ENCODE measurements around the gene MPP2.

MPP2 gene

DNA sequence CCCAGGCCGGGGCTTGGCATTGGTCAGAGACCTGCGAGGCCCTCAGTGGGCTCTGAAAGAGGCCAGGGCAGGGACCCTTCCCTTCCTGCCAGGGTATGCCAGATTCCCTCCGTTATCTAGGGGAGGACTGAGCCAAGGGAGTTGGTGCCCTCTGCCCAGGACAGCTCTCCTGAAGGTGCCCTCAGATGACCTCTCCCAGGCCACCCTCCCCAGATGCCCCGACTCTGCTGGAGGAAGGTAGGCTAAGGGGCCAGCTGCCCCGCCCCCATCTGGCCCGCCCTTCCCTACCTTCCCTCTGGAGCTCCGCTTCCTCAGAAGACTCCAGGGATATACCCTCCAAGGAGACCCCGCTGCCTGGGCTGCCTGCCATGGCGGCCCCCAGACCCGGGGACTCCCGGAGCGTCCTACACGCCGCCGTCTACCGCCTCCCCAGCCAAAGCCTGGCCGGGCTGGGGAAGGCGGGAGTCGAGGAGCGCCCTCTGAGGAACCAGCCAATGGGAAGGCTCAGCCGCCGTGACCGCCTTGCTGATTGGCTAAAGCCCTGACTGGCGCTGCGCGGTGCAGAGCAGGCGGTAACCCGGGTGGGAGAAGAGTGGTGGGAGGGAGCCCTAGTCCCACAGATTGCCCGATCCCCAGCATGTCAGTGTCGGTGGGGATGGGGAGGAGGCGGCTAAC lies 7.0 kb downstream of the MPP2 start (continued):
- TF ChIP-seq ZNF132 (tag by site-specific recombination; IDR thresholded peaks at IDR 0.05; ENCODE audit: borderline replicate concordance) (no peak), ZNF341 (tag by site-specific recombination; IDR thresholded peaks at IDR 0.05; ENCODE audit: low read depth) (peak; percentile 83), ZNF248 (tag by site-specific recombination; IDR thresholded peaks at IDR 0.05) (no peak), ZSCAN23 (tag by site-specific recombination; IDR thresholded peaks at IDR 0.05) (no peak), ZNF792 (tag by site-specific recombination; IDR thresholded peaks at IDR 0.05) (no peak), GLIS2 (tag by site-specific recombination; IDR thresholded peaks at IDR 0.05) (peak; percentile 75), WT1 (tag by site-specific recombination; IDR thresholded peaks at IDR 0.05) (0 out of 2 replicates have a peak, but pooled peaks have one; percentile 8), MZF1 (tag by site-specific recombination; IDR thresholded peaks at IDR 0.05; ENCODE audit: borderline replicate concordance) (0 out of 2 replicates have a peak, but pooled peaks have one; percentile 77)
- TF ChIP-seq, protein P1, sequence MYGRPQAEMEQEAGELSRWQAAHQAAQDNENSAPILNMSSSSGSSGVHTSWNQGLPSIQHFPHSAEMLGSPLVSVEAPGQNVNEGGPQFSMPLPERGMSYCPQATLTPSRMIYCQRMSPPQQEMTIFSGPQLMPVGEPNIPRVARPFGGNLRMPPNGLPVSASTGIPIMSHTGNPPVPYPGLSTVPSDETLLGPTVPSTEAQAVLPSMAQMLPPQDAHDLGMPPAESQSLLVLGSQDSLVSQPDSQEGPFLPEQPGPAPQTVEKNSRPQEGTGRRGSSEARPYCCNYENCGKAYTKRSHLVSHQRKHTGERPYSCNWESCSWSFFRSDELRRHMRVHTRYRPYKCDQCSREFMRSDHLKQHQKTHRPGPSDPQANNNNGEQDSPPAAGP (tag by site-specific recombination; IDR thresholded peaks at IDR 0.05) = peak; percentile 48; the same call in 1 of the 2 replicates
- TF ChIP-seq, protein P2, sequence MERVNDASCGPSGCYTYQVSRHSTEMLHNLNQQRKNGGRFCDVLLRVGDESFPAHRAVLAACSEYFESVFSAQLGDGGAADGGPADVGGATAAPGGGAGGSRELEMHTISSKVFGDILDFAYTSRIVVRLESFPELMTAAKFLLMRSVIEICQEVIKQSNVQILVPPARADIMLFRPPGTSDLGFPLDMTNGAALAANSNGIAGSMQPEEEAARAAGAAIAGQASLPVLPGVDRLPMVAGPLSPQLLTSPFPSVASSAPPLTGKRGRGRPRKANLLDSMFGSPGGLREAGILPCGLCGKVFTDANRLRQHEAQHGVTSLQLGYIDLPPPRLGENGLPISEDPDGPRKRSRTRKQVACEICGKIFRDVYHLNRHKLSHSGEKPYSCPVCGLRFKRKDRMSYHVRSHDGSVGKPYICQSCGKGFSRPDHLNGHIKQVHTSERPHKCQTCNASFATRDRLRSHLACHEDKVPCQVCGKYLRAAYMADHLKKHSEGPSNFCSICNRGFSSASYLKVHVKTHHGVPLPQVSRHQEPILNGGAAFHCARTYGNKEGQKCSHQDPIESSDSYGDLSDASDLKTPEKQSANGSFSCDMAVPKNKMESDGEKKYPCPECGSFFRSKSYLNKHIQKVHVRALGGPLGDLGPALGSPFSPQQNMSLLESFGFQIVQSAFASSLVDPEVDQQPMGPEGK (tag by site-specific recombination; IDR thresholded peaks at IDR 0.05) = peak; percentile 66; the same call in 1 of the 2 replicates

DNA sequence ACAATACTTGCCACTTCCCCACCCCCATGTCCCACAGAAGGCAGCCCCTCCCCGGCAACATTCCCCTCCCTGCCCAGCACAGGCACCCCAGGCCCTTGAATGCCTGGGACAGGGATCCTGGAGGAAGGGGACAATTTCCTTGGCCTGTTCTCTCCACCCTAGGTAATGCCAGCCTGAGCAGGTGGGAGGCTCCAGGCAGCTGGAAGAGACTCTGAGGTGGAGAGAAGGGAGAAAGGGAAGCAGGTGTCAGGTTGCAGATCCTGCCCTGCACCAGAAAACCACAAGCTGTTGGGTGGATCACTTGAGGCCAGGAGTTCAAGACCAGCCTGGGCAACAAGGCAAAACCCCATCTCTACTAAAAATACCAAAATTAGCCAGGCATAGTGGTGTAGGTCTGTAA lies 8.9 kb downstream of the MPP2 start:
- ChIA-PET POLR2A (interaction anchor here (1.3 to 1.5 kb wide), 2 partner anchors 7 to 9 kb away, joined by 4 read pairs; partner anchors contain the start of gene MPP2), CTCF (interaction anchor here (0.7 to 5.5 kb wide), 3 partner anchors 12 to 114 kb away, joined by 4 to 39 read pairs (median 27); no protein-coding TSS in a partner anchor)
- H3K4me1 ChIP-seq (ENCODE audit: control insufficient read depth, insufficient read depth, low read length) = peaks cover 11% of the 10 kb centered on the region; the same call in 1 of the 2 replicates
- peaks cover 0 to 18% of the 10 kb centered on the region in 2 experiments; a peak in 2 of 3 replicates for H3K36me3 ChIP-seq (ENCODE audit: control insufficient read depth in 2 of 2, insufficient read depth in 1 of 2, low read length in 2 of 2)
- H3K9me3 ChIP-seq (ENCODE audit: control insufficient read depth, insufficient read depth, low read depth, low read length) = no peaks in the 10 kb centered on the region
- no peak overlapping the region for H3K4me3 ChIP-seq (ENCODE audit: low read depth, low read length)
- no peak overlapping the region for H3K27ac ChIP-seq (ENCODE audit: extremely low read depth, low read depth, low read length)
- no peak for TF ChIP-seq ZBTB7A (tag by site-specific recombination; IDR thresholded peaks at IDR 0.05; ENCODE audit: low read depth)
- TF ChIP-seq, protein P3, sequence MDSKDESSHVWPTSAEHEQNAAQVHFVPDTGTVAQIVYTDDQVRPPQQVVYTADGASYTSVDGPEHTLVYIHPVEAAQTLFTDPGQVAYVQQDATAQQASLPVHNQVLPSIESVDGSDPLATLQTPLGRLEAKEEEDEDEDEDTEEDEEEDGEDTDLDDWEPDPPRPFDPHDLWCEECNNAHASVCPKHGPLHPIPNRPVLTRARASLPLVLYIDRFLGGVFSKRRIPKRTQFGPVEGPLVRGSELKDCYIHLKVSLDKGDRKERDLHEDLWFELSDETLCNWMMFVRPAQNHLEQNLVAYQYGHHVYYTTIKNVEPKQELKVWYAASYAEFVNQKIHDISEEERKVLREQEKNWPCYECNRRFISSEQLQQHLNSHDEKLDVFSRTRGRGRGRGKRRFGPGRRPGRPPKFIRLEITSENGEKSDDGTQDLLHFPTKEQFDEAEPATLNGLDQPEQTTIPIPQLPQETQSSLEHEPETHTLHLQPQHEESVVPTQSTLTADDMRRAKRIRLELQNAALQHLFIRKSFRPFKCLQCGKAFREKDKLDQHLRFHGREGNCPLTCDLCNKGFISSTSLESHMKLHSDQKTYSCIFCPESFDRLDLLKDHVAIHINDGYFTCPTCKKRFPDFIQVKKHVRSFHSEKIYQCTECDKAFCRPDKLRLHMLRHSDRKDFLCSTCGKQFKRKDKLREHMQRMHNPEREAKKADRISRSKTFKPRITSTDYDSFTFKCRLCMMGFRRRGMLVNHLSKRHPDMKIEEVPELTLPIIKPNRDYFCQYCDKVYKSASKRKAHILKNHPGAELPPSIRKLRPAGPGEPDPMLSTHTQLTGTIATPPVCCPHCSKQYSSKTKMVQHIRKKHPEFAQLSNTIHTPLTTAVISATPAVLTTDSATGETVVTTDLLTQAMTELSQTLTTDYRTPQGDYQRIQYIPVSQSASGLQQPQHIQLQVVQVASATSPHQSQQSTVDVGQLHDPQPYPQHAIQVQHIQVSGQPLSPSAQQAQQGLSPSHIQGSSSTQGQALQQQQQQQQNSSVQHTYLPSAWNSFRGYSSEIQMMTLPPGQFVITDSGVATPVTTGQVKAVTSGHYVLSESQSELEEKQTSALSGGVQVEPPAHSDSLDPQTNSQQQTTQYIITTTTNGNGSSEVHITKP (tag by site-specific recombination; IDR thresholded peaks at IDR 0.05) = 0 out of 2 replicates have a peak, but pooled peaks have one; percentile 11
- TF ChIP-seq ZNF621 (tag by site-specific recombination; IDR thresholded peaks at IDR 0.05) = no peak
- TF ChIP-seq, protein P2 (tag by site-specific recombination; IDR thresholded peaks at IDR 0.05) = peak; percentile 39; the same call in 1 of the 2 replicates
- no peak for TF ChIP-seq ZNF585B (tag by site-specific recombination; IDR thresholded peaks at IDR 0.05)
- no peak for TF ChIP-seq ZNF157 (tag by site-specific recombination; IDR thresholded peaks at IDR 0.05)
- TF ChIP-seq, protein P4, sequence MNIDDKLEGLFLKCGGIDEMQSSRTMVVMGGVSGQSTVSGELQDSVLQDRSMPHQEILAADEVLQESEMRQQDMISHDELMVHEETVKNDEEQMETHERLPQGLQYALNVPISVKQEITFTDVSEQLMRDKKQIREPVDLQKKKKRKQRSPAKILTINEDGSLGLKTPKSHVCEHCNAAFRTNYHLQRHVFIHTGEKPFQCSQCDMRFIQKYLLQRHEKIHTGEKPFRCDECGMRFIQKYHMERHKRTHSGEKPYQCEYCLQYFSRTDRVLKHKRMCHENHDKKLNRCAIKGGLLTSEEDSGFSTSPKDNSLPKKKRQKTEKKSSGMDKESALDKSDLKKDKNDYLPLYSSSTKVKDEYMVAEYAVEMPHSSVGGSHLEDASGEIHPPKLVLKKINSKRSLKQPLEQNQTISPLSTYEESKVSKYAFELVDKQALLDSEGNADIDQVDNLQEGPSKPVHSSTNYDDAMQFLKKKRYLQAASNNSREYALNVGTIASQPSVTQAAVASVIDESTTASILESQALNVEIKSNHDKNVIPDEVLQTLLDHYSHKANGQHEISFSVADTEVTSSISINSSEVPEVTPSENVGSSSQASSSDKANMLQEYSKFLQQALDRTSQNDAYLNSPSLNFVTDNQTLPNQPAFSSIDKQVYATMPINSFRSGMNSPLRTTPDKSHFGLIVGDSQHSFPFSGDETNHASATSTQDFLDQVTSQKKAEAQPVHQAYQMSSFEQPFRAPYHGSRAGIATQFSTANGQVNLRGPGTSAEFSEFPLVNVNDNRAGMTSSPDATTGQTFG (tag by site-specific recombination; IDR thresholded peaks at IDR 0.05; ENCODE audit: borderline replicate concordance) = no peak
- 0 out of 2 replicates have a peak, but pooled peaks have one; percentile 39 for TF ChIP-seq IKZF3 (tag by site-specific recombination; IDR thresholded peaks at IDR 0.05)
- no peak for TF ChIP-seq GLI2 (tag by site-specific recombination; IDR thresholded peaks at IDR 0.05; ENCODE audit: borderline replicate concordance, low read depth)
- TF ChIP-seq, protein P5, sequence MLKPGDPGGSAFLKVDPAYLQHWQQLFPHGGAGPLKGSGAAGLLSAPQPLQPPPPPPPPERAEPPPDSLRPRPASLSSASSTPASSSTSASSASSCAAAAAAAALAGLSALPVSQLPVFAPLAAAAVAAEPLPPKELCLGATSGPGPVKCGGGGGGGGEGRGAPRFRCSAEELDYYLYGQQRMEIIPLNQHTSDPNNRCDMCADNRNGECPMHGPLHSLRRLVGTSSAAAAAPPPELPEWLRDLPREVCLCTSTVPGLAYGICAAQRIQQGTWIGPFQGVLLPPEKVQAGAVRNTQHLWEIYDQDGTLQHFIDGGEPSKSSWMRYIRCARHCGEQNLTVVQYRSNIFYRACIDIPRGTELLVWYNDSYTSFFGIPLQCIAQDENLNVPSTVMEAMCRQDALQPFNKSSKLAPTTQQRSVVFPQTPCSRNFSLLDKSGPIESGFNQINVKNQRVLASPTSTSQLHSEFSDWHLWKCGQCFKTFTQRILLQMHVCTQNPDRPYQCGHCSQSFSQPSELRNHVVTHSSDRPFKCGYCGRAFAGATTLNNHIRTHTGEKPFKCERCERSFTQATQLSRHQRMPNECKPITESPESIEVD (tag by site-specific recombination; IDR thresholded peaks at IDR 0.05) = no peak
